ENCODE results near the gene MAN1B1.

DNA sequence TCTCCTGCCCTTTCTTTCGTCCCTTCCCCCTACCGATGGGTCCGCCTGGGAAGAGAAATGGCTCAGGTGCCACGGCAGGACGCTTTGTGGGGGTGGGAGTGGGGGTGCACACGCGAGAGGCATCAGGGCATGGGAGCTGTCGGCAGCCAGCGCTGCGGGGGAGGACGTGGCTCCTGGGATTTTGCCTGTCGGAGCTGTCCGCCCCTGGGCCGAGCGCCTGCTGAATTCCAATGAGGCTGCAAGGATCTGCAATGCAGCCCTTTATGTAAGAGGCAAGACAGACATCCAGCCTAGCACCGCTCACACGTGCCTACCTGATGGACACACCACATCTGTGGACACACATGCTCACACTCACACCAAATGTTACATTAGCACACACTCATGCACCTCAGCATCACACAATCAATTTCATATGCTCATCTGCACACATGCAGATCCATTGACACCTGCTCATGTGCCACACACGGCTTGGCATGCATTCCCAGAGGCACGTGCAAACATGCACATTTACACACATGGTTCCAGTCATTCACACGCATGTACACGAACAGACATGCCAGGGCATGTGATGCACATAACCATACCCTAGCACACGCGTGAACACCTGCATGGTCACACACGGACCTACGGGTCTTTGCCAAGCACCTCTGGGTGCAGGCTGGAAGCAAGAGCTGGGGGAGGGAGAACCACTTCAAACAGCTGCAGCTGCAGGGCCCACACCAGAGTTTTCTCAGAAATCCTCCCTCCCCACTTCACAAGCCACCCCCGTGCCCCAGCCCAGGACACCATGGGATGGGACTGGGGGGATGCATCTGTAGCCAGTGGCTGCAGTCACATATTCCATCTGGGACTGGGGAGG, 53.6 kb downstream of the MAN1B1 start:
- no peak for TF ChIP-seq POLR2A (IDR thresholded peaks at IDR 0.05; ENCODE audit: low read length)
- TF ChIP-seq, protein P1, sequence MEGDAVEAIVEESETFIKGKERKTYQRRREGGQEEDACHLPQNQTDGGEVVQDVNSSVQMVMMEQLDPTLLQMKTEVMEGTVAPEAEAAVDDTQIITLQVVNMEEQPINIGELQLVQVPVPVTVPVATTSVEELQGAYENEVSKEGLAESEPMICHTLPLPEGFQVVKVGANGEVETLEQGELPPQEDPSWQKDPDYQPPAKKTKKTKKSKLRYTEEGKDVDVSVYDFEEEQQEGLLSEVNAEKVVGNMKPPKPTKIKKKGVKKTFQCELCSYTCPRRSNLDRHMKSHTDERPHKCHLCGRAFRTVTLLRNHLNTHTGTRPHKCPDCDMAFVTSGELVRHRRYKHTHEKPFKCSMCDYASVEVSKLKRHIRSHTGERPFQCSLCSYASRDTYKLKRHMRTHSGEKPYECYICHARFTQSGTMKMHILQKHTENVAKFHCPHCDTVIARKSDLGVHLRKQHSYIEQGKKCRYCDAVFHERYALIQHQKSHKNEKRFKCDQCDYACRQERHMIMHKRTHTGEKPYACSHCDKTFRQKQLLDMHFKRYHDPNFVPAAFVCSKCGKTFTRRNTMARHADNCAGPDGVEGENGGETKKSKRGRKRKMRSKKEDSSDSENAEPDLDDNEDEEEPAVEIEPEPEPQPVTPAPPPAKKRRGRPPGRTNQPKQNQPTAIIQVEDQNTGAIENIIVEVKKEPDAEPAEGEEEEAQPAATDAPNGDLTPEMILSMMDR (IDR thresholded peaks at IDR 0.05), result no peak
- TF ChIP-seq, protein P2, sequence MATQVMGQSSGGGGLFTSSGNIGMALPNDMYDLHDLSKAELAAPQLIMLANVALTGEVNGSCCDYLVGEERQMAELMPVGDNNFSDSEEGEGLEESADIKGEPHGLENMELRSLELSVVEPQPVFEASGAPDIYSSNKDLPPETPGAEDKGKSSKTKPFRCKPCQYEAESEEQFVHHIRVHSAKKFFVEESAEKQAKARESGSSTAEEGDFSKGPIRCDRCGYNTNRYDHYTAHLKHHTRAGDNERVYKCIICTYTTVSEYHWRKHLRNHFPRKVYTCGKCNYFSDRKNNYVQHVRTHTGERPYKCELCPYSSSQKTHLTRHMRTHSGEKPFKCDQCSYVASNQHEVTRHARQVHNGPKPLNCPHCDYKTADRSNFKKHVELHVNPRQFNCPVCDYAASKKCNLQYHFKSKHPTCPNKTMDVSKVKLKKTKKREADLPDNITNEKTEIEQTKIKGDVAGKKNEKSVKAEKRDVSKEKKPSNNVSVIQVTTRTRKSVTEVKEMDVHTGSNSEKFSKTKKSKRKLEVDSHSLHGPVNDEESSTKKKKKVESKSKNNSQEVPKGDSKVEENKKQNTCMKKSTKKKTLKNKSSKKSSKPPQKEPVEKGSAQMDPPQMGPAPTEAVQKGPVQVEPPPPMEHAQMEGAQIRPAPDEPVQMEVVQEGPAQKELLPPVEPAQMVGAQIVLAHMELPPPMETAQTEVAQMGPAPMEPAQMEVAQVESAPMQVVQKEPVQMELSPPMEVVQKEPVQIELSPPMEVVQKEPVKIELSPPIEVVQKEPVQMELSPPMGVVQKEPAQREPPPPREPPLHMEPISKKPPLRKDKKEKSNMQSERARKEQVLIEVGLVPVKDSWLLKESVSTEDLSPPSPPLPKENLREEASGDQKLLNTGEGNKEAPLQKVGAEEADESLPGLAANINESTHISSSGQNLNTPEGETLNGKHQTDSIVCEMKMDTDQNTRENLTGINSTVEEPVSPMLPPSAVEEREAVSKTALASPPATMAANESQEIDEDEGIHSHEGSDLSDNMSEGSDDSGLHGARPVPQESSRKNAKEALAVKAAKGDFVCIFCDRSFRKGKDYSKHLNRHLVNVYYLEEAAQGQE (IDR thresholded peaks at IDR 0.05), result no peak
- no peak for TF ChIP-seq POLR2AphosphoS2 (conservative IDR thresholded peaks at IDR 0.05; ENCODE audit: low read length)
- TF ChIP-seq EP300 (IDR thresholded peaks at IDR 0.05), result no peak
- no peak for TF ChIP-seq NPAS2 (CRISPR knock-in tag; IDR thresholded peaks at IDR 0.05; ENCODE audit: borderline replicate concordance)
- no peak for TF ChIP-seq BHLHE40 (IDR thresholded peaks at IDR 0.05; ENCODE audit: low read depth, low read length)
- TF ChIP-seq FOSL2 (IDR thresholded peaks at IDR 0.05), result no peak
- no peak for TF ChIP-seq FOSL2 (CRISPR knock-in tag; IDR thresholded peaks at IDR 0.05)
- TF ChIP-seq EHMT2 (IDR thresholded peaks at IDR 0.05; ENCODE audit: low read depth), result no peak
- no peak for TF ChIP-seq MYC (IDR thresholded peaks at IDR 0.05; ENCODE audit: borderline replicate concordance, low read length)
- no peak for TF ChIP-seq CHD4 (IDR thresholded peaks at IDR 0.05; ENCODE audit: borderline replicate concordance)
- no peak for TF ChIP-seq ESRRA (IDR thresholded peaks at IDR 0.05; ENCODE audit: borderline replicate concordance, low read length)
- TF ChIP-seq, protein P3, sequence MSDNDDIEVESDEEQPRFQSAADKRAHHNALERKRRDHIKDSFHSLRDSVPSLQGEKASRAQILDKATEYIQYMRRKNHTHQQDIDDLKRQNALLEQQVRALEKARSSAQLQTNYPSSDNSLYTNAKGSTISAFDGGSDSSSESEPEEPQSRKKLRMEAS (IDR thresholded peaks at IDR 0.05), result no peak
